Amniotic epithelial cell (primary cell): ENCODE measurements around the gene AK1.

Experiments used
- DNase-seq: peaks from one replicate; pipeline ENCODE4 v3.0.0-alpha.2; 2010; ENCODE audit warnings: low read depth

AK1 gene

GRCh38 chr9:127877566-127877998 is at the start of gene AK1:
Gene AK1, minus strand, starts transcription at chr9:127877675. Its CDS starts 3,058 bp downstream, at chr9:127874617.
- DNase-seq: no peak

GRCh38 chr9:127926906-127927200 is 49.4 kb upstream of the AK1 start:
- DNase-seq: no peak

GRCh38 chr9:127925959-127926905 is 48.8 kb upstream of the AK1 start:
- no peak for DNase-seq

- DNase-seq: no peak
Observed at GRCh38 chr9:127924736-127925444, 47.4 kb upstream of the AK1 start.

- DNase-seq: peak; percentile 88
Observed at GRCh38 chr9:127923771-127924170, 46.3 kb upstream of the AK1 start.

- no peak for DNase-seq
Observed at GRCh38 chr9:127923046-127923445, 45.6 kb upstream of the AK1 start.

- peak; percentile 35 for DNase-seq
Observed at GRCh38 chr9:127921557-127922120, 44.2 kb upstream of the AK1 start.

GRCh38 chr9:127920794-127921193 is 43.3 kb upstream of the AK1 start:
- no peak for DNase-seq

GRCh38 chr9:127919253-127919815 is 41.9 kb upstream of the AK1 start:
- DNase-seq: peak; percentile 97

GRCh38 chr9:127918183-127919107 is 41.0 kb upstream of the AK1 start:
- no peak for DNase-seq

- no peak for DNase-seq
Observed at GRCh38 chr9:127917603-127918002, 40.1 kb upstream of the AK1 start.

- DNase-seq: peak; percentile 79
Observed at GRCh38 chr9:127916720-127917581, 39.5 kb upstream of the AK1 start, which contains the start of gene ST6GALNAC4. Gene ST6GALNAC4, minus strand, starts transcription at chr9:127917041. Its CDS starts 622 bp downstream, at chr9:127916419.

GRCh38 chr9:127915801-127916719 is 38.6 kb upstream of the AK1 start:
- DNase-seq: no peak

- DNase-seq: no peak
Observed at GRCh38 chr9:127915325-127915752, 37.9 kb upstream of the AK1 start.

- no peak for DNase-seq
Observed at GRCh38 chr9:127913682-127914081, 36.2 kb upstream of the AK1 start.

GRCh38 chr9:127912882-127913281 is 35.4 kb upstream of the AK1 start:
- no peak for DNase-seq

- DNase-seq: no peak
Observed at GRCh38 chr9:127912296-127912695, 34.8 kb upstream of the AK1 start.

GRCh38 chr9:127910613-127911205 is 33.2 kb upstream of the AK1 start:
- peak; percentile 42 for DNase-seq

- no peak for DNase-seq
Observed at GRCh38 chr9:127909839-127910273, 32.4 kb upstream of the AK1 start.
